SK-N-SH (cell line): ENCODE measurements around the gene DLG2.

Experiments used
- CTCF ChIP-seq: fragments of 200-600 bp; sonication (generic); IDR thresholded peaks from 2 replicates; pipeline ENCODE4 v1.6.1; 2017; ENCODE audit warnings: antibody characterized with exemption, mild to moderate bottlenecking, moderate library complexity
- EP300 ChIP-seq, 2 experiments: IDR thresholded peaks; 2 replicates each; pipeline versions ENCODE4 v1.4.0 to v1.6.1; 2012; ENCODE audit warnings: borderline replicate concordance in 1 of 2, low read depth in 1 of 2, low read length in 1 of 2
- EZH2phosphoT487 ChIP-seq: fragments of 200-600 bp; sonication (generic); IDR thresholded peaks from 2 replicates; pipeline ENCODE4 v1.6.1; 2017; ENCODE audit warnings: low read depth, mixed run types, mild to moderate bottlenecking, antibody characterized with exemption, moderate library complexity, borderline replicate concordance
- FOXM1 ChIP-seq: IDR thresholded peaks from 2 replicates; pipeline ENCODE4 v1.4.0; 2012; ENCODE audit warnings: low read depth, mild to moderate bottlenecking
- GABPA ChIP-seq: IDR thresholded peaks from 2 replicates; pipeline ENCODE4 v1.4.0; 2012; ENCODE audit warnings: low read depth, mild to moderate bottlenecking
- MEF2A ChIP-seq: IDR thresholded peaks from 2 replicates; pipeline ENCODE4 v1.4.0; 2012; ENCODE audit warnings: low read depth, borderline replicate concordance
- POLR2AphosphoS5 ChIP-seq: IDR thresholded peaks from 2 replicates; pipeline ENCODE4 v1.6.1; 2012; ENCODE audit warnings: low read depth, low read length
- RFX5 ChIP-seq: IDR thresholded peaks from 2 replicates; pipeline ENCODE4 v1.6.1; 2012; ENCODE audit warnings: mild to moderate bottlenecking, improper control_type of control experiment, low read length
- SMC3 ChIP-seq: IDR thresholded peaks from 2 replicates; pipeline ENCODE4 v1.6.1; 2012; ENCODE audit warnings: low read depth, low read length, improper control_type of control experiment
- TAF1 ChIP-seq: IDR thresholded peaks from 2 replicates; pipeline ENCODE4 v1.6.1; 2012; ENCODE audit warnings: low read depth, mild to moderate bottlenecking, low read length, moderate library complexity, borderline replicate concordance
- TF ChIP-seq, protein P1 (sequence below): IDR thresholded peaks from 2 replicates; pipeline ENCODE4 v1.4.0; 2012; ENCODE audit warnings: low read depth
- TF ChIP-seq, protein P2 (sequence below): fragments of 150-350 bp; IDR thresholded peaks from 2 replicates; pipeline ENCODE4 v1.6.1; 2017; ENCODE audit warnings: antibody characterized with exemption, low read length, low read depth, borderline replicate concordance

DNA sequence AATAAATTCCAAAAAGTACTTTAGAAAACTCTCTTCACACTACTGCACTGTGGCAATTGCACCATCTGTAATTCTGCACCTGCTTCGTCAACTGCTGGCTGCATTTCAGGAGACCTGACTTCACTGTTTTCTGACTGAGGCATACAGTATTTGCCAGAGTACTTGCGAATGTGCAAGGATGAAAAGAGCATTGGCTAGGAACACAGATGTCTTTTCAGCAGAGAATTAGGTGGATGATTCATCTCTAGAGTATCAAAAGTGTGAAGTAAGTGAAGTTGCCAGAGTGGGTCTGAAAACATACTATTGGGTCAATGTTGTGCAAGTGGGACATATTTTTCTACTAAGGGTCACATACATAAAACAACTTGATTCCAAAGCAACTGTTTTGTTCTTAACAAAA lies 1913.4 kb downstream of the DLG2 start:
- TF ChIP-seq, protein P1, sequence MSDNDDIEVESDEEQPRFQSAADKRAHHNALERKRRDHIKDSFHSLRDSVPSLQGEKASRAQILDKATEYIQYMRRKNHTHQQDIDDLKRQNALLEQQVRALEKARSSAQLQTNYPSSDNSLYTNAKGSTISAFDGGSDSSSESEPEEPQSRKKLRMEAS, result no peak
- no peak for TF ChIP-seq GABPA
- TF ChIP-seq EZH2phosphoT487, result no peak
- no peak for TF ChIP-seq CTCF
- no peak for TF ChIP-seq TAF1
- TF ChIP-seq EP300 (IDR thresholded peaks at IDR 0.05; ENCODE audit: borderline replicate concordance in 1 of 2, low read depth in 1 of 2, low read length in 1 of 2), result no peak
- no peak for TF ChIP-seq MEF2A
- no peak for TF ChIP-seq POLR2AphosphoS5
- TF ChIP-seq SMC3, result no peak
- no peak for TF ChIP-seq RFX5
- TF ChIP-seq FOXM1, result no peak
- TF ChIP-seq, protein P2, sequence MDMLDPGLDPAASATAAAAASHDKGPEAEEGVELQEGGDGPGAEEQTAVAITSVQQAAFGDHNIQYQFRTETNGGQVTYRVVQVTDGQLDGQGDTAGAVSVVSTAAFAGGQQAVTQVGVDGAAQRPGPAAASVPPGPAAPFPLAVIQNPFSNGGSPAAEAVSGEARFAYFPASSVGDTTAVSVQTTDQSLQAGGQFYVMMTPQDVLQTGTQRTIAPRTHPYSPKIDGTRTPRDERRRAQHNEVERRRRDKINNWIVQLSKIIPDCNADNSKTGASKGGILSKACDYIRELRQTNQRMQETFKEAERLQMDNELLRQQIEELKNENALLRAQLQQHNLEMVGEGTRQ, result no peak
